GM21723 (cell line): ENCODE data around the gene ZNF280A.
"Not testable (repeated sequence)": the region's sequence is repeated elsewhere in the genome, so short reads cannot be mapped to it uniquely, and the experiment has no call there.

Experiments used
- ATAC-seq: cut with Tn5 transposase; IDR thresholded peaks from one replicate; pipeline ENCODE4 v1.9.1; 2021; ENCODE audit warnings: mild to moderate bottlenecking, moderate library complexity; ENCODE audit not compliant: unreplicated experiment

Gene ZNF280A

DNA sequence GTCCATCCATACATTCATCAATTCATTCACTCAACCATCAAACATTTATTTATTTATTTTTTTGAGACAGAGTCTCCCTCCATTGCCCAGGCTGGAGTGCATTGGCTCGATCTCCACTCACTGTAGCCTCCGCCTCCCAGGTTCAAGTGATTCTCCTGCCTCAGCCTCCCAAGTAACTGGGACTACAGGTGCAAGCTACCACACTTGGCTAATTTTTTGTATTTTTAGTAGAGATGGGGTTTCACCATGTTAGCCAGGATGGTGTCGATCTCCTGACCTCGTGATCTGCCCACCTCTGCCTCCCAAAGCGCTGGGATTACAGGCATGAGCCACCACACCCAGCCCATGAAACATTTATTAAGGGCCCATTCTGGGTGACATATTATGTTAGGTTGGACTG lies 49.0 kb downstream of the ZNF280A start:
- not testable (repeated sequence) for ATAC-seq

DNA sequence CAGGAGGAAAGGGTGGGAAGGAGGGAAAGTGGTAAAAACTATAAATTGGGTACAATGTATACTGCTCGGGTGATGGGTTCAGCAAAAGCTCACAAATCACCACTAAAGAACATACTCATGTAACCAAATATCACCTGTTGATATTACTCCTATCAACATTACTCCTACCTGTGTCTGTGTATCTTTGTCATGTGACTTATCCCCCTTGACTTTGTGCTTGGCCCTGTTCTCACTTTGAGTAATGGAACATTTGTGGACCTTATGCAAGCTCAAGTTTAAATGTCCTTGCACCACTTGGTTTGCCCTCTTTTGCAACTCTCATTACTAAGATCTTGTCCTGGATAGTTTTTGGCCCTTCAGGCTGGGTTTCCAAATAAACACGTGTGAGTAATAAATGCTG lies 50.5 kb downstream of the ZNF280A start:
- ATAC-seq: no peak

GRCh38 chr22:22468794-22469469 lies 51.1 kb downstream of the ZNF280A start:
- not testable (repeated sequence) for ATAC-seq

DNA sequence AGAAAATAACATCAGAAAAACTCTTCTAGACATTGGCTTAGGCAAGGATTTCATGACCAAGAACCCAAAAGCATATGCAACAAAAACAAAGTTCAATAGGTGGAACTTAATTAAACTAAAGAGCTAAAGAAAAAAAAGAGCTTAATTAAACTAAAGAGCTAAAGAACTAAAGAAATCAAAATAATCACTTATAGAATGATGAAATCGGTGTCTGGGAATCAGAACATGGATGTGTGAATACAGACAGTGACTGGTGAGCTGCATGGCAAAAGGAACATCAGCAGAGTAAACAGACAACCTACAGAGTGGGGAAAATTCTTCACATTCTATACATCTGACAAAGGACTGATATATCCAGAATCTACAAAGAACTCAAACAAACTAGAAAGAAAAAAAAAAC lies 53.0 kb downstream of the ZNF280A start:
- no peak for ATAC-seq

DNA sequence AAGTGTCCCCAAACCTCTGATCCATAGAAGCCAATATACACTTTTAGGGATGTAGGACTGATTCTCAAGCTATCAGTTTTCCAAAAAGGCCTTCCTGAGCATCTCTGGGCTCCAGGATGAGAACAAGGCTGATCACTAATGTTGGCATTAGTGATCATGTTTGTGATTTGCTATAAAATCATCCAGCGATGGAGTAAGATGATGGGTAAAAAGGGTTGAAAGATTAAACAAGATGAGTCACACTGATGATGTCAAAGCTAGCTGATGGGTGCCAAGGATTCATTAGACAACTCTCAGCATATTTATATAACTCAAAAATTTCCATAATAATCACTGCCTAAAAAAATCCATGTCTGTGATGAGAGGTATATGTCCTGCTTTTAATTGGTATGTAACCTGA lies 54.3 kb downstream of the ZNF280A start:
- ATAC-seq: no peak

- no peak for ATAC-seq
Observed at GRCh38 chr22:22465094-22465602, 54.9 kb downstream of the ZNF280A start.

GRCh38 chr22:22464541-22465054 lies 55.5 kb downstream of the ZNF280A start:
- no peak for ATAC-seq

DNA sequence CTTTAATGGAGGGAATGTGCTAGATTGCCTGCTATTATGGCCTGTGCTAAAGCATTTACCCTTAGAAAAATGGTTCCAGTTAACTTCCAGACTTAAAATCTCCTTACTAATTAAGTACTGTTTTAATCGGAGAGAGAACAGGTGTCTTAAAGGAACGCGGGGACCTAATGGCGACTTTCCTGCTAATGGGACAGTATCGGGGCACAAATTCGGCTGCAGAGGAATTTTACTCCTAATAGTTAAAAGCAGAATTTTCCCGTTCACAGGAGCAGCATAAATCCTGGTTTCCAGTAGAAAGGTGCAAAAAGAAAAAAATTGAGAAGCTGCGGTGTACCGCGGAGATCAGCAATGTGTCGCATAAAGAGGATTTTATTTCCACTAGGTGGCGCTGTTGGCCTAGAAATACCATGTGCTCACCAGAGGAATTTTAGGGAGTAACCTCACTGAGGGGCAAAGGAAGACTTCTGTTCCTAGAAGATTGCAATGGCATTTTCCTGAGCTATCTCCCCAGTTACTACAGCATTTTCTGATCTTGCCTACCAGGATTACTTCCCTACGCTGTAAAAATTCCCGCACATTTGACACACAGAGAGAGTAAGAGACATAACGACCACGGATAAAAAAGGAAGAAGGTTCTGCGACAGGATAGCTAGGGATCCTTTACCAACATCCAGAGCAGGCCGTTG lies 56.1 kb downstream of the ZNF280A start:
- no peak for ATAC-seq
